GM19043 (cell line): ENCODE data around the gene DDX49.

ENCODE experiments used
- ATAC-seq: cut with Tn5 transposase; IDR thresholded peaks from one replicate; pipeline ENCODE4 v1.9.1; 2021; ENCODE audit warnings: low read depth; ENCODE audit not compliant: unreplicated experiment

Gene DDX49, protein sequence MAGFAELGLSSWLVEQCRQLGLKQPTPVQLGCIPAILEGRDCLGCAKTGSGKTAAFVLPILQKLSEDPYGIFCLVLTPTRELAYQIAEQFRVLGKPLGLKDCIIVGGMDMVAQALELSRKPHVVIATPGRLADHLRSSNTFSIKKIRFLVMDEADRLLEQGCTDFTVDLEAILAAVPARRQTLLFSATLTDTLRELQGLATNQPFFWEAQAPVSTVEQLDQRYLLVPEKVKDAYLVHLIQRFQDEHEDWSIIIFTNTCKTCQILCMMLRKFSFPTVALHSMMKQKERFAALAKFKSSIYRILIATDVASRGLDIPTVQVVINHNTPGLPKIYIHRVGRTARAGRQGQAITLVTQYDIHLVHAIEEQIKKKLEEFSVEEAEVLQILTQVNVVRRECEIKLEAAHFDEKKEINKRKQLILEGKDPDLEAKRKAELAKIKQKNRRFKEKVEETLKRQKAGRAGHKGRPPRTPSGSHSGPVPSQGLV

DNA sequence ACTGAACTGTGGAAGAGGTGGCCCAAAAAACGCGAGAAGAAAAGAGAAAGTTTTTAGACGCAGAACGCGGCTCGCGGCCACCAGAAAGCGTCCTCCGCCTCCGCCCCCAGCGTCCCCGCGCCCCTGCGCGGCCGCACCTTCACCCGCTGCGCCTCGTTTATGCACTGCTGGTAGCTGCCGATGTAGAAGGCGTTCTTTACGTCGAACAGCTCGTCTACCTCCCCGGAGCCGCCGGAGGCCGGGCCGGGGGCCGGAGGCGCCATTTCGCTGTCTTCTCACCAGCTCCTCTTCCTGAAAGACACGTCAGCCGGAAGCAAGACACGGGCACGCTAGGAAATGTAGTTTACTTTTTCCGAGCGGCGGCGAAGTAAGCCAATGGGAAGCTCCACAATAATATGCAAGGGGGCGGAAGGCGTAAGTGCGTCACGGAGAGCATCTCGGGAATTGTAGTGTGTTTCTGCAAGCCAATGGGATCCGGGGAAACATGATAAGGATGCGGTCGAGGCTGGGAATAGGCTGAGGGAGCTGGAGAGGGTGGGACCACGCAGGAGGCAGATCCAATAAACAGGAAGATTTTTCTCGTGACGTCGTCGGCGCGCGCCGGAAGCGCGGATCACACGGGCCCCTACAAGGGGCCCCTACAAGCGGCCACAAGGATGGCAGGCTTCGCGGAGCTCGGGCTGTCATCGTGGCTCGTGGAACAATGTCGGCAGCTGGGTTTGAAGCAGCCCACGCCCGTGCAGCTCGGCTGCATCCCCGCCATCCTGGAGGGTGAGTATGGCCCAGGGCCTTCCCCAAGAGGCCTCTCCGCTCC lies at the start of gene DDX49, which contains the start of gene COPE:
DDX49 (plus strand) TSS at position 630 of the 814 bp plus-strand sequence; CDS start at position 657, 27 bp downstream.
COPE (minus strand) TSS at position 302 of the 814 bp plus-strand sequence; CDS start at position 263, 39 bp downstream.
- ATAC-seq, result peak; percentile 78

DNA sequence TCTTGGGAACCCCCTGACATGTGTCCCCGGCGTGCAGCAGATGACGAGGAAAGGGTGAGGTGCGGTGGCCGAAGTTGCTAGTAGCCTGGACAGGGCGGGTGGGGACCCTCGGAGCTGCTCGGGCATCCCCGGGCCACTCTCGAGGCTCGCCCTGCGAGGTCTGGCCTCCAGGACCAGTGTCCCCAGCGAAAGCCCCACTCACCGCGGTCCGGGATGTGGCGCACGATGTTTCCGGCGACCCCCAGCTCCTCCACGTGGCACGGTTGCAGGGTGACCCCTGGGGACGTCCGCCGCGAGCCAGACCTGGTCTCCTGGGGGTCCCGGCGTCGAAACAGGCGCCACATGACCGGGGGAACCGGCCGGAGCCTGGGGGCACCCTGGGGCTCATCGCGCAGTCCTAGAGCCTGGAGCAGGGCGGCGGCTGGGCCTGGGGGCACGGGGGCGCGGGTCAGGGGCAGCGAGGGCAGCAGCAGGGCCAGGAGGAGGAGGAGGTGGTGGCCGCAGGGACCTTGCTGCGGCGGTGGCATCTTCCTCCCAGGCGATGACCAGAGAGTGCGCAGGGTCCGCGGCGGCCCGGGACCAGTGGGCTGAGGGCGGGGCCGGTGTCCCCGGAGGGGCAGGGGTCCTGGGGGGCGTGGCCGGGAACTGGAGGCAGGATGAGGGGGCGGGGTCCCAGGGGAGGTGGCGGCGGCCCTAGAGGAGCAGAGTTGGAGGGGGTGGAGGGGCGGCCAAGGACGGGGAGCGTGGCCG lies 49.6 kb upstream of the DDX49 start:
- ATAC-seq, result no peak

DNA sequence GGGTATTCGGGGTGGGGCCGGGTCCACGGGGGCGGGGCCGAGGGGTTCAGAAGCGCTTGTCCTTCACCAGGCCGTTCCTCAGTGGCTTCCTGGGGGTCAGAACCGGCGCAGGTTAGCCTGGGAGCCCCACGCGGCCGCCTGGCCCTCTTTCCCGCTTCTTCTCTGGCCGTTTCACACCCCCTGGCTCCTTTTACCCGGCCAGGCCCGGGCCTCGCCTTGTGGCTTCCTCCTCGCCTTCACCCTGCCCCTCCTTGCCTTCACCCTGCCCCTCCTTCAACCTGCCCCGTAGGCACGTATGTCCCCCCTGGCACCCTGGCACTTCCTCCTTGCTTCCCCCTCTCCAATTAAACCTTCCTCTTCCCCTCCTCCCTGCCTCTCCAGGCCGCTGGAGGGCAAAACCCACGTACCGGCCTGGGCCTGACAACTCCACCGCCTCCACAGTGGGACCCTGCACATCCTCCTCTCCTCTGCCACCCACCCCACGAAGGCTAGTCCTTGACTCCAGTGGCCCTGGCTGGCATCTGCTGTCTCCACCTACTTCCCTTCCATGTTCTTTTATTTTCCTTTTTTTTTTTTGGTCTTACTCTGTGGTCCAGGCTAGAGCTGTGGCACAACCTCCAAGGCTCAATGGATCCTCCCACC lies 48.9 kb upstream of the DDX49 start:
- no peak for ATAC-seq

DNA sequence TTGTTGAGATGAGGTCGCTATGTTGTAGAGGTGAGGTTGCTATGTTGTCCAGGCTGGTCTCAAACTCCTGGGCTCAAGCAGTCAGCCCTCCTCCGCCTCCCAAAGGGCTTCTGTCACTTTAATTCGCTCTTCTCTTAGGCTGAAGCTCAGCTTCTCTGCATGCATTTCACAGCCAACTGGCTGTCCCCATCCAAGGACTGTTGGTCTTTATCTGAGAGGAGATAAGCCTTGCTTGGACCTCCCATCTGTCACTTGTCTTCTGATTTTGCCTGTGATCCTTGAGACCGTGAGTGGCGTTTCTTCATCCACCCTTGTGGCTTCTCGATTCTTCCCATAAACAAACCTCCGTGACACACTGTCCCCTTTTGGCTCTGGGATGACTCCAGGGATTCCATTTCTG lies 48.0 kb upstream of the DDX49 start:
- no peak for ATAC-seq

DNA sequence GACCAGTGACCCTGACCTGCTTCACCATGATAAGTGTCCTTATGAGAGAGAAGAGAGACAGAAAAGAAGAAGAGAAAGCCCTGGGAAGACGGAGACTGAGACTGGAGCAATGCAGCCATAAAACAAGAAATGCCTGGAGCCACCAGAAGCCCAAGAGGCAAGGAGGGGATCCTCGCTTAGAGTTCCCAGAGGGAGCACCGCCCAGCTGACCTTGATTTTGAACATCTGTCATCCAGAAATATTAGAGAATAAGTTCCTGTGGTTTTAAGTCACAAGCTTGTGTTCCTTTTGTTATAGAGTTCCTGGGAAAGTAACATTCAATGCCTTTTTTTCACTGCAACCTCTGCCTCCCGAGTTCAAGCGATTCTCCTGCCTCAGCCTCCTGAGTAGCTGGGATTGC lies 43.8 kb upstream of the DDX49 start:
- ATAC-seq, result no peak

DNA sequence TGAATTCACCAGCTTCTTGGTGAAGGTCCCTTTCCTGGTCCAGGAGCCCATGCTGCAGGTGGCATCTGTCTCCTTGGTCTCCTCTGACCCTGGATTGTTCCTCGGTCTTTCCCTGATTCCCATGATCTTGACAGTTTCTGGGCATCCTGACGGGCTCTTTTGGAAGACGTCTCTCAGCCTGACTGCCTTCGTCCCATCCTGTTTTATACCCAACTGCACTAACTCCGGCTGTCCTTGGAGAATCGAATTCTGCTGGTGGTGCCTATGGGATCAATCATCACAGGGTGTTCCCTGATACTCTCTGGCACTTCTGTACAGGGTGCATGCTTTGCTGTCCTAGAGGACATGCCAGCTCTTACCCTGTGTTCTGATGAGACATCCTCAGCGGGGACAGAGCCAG lies 42.6 kb upstream of the DDX49 start:
- ATAC-seq, result no peak

DNA sequence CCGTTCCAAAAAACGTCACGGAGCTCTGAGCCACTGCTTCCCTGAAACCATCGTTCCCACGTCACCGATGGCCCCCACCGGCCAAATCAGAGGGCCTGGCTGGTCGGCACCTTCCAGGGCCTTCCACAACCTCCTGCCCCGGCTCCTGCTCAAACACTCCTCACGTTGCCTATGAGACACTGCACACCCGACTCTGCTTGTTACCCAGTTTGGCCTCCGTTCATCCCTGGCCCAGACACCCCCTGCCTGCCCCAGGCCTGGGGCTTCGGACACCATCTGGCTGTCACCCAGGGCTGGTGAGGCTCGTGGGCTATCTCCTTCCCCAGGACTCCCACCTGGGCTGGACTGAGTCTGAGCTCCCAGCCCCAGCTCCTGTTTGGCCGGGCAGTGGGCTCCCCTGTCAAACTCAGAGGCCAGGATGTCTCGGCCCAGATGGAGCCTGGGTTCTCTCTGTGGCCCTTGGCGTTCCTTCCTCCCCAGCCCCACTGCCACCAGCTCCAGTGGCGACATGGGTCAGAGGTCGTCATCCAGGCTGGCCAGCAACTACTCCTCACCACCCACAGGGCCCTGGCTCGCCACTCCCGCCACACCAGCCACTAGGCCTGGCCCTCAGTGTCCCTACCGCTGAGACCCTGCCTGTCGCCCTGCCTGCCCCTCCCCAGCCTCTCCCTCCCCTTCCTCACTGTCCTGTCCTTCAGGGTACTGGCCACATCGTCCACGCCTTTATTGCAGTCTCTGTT lies 41.3 kb upstream of the DDX49 start:
- ATAC-seq, result no peak

DNA sequence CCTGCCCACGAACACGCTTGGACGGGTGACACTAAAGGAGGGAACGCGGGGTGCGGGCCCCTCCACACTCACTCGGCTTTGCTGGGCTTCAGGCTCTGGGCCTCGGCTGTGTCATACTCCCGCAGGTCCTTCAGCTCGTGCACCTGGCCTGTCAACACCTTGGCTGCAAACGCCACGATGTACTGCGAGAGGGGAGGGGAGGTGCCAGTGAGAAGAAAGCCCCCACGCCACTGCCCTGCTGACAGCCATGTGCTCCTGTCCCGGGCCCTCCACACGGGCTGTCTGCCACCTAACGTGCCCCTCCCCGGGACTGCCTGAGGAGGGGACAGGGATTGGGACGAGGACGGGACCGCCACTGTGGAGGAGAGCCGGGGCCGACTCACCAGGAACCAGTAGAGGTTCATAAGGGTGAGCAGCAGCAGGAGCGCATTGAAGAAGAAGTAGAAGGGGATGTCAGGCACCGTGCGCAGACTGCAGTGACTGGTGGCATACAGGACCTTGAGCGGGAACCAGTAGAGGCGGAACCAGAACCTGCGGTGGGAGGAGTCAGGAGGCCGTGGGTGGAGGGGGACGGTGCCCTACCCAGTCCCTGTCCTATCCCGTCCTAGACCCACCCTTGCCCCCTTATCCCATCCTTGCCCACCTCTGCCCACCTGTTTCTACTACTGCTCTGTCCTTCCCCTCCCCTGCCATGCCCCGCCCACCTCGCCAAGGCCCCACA lies 40.5 kb upstream of the DDX49 start:
- ATAC-seq, result no peak

DNA sequence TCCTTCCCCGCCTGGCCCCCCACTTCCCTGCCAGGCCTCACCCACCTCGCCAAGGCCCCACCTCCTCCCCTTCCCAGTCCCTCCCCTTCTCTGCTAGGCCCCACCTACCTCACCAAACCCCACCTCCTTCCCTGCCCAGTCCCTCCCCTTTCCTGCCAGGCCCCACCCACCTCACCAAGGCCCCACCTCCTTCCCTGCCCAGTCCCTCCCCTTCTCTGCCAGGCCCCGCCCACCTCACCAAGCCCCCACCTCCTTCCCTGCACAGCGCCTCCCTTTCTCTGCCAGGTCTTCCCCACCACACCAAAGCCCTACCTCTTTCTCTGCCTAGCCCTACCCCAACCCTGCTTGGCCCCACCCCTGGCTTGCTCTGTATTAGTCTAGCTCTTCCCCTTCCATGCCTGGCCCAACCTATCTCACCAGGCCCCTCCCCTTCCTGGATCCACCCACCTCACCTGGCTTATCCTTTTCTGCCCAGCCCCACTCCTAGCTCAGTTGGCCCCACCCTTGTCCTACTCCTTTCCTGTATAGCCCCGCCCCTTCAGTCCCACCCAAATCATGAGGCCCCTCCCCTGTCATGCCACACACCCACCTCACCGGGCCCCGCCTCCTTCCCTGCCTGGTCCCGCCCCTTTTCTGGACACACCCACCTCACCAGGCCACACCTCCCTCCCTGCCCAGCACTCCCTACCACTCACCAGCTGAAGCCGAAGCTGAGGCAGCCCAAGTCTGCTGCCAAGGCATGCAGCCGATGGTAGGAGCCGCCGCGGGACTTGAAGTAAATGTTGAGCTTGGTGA lies 39.7 kb upstream of the DDX49 start:
- no peak for ATAC-seq

DNA sequence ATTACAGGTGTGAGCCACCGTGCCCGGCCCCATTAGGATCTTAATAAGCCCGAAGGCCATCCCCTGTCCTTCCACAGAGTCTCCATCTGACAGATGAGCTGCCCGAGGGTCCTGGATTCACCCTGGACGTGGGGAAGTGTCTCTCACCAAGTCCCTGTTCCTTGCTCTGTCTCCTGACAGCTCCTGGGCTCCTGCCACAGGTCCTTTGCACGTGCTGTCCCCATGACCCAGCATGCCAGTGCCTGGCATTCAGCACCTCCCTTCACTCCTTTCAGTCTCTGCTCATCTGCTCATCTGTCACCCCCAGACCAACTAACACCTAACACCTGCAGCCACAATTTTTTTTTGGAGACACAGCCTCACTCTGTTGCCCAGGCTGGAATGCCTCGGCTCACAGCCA lies 38.0 kb upstream of the DDX49 start:
- no peak for ATAC-seq

DNA sequence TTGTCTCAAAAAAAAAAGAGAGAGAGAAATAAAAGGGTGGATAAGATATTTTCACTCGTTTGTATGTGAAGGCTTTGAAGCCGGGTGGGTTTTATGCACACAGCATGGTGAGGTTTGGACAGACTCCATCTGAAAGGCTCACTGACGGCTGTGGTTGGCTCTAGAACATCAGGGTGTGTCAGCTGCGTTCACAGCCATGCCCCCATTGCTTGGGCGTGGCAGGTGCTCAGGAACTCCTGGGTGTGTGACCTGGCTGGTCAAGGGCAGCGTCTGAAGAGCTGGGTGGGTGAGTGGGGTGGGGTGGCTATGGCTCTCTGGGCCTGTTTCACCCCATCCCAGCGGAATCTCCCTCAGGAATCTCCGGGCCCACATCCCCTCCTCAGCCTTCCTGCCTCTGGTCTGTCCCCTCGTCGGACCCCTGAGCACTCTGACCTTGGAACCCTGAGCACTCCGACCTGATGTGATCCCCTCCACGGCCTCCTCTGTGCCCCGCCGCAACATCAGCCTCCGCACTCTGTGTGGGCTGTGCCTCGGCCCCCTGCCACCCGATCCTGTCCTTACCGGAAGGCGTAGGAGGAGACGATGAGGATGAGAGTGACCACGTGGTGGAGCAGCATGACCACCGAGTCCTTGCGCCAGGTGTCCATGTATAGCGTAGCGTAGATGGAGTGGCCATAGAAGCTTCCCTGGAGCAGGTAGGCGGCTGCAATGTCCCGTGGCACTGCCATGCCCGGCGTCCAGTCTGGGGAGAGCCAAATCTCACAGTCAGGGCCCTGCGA lies 35.8 kb upstream of the DDX49 start:
- no peak for ATAC-seq

DNA sequence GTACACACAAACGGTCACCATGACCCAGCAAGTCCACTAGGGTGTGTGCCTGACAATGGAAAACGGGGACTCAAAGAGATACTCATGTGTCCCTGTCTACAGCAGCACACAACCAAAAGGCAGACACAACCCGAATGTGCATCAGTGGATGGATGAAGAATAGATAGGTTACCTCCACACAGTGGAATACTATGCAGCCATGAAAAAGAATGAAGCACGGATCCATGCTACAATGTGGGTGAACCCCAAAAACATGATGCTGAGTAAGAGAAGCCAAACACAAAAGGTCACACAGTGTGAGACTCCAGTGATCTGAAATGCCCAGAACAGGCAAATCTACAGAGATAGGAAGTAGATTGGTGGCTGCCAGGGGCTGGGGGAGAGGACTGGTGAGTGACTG lies 32.5 kb upstream of the DDX49 start:
- no peak for ATAC-seq

DNA sequence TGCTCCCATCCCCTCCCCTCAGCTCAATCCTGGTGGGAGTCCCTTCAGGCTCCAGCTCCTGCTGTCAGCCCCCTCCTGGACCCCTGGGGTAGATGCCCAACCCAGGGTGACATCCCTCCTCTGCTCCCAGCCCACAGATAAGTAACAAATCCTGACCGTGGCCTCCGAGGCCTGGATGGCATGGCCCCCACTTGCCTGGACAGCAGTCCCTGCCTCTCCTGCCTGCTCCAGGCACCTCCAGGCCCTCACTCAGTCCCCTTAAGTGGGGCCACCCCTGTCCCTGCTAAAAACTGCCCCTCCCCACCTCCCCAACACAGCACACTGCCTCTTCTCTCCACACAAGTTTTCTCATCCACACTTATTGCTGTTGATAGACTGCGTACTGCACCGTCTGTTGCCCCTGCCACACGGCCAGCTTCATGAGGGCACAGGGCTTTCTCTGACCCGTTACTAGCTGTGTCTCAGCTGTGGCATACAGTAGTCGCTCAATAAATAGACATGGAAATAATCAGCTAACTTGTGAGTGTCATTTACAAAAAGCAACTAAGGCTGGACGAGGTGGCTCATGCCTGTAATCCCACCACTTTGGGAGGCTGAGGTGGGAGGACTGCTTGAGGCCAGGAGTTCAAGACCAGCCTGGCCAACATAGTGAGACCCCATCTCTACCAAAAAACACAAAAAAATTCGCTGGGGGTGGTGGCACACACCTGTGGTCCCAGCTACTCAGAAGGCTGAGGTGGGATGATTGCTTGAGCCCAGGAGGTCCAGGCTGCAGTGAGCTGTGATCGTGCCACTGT lies 29.4 kb upstream of the DDX49 start:
- ATAC-seq, result no peak

DNA sequence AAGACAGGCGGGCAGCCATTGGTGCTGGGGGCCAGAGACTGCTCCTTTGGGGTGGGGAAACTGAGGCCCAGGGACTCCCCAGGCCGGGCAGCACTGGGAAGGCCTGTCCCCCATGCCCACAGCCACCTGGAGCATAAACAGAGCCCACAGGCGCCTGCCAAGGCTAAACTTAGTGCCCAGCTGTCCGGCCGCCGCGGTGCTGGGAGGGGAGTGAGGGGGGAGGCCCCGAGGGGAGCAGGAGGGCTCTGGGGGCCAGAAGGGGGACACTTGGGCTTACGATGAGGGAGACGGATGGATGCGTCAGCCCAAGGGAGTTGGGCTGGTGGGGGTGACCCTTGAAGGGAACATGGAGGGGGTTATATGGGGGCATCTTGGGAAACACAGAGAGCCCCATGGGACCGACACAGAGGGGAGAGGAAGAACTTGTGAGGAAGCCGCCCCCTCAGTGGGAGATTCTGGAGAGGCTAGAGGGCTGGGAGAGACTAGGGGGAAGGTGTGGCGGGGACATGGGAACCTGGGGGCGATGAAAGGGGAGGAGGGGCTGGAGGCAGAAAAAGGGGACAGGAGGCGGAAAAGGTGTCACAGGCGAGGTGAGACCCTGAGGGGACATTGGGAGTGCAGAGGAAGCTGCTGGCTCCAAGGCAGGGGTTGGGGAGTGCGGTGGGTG lies 25.8 kb upstream of the DDX49 start:
- no peak for ATAC-seq

DNA sequence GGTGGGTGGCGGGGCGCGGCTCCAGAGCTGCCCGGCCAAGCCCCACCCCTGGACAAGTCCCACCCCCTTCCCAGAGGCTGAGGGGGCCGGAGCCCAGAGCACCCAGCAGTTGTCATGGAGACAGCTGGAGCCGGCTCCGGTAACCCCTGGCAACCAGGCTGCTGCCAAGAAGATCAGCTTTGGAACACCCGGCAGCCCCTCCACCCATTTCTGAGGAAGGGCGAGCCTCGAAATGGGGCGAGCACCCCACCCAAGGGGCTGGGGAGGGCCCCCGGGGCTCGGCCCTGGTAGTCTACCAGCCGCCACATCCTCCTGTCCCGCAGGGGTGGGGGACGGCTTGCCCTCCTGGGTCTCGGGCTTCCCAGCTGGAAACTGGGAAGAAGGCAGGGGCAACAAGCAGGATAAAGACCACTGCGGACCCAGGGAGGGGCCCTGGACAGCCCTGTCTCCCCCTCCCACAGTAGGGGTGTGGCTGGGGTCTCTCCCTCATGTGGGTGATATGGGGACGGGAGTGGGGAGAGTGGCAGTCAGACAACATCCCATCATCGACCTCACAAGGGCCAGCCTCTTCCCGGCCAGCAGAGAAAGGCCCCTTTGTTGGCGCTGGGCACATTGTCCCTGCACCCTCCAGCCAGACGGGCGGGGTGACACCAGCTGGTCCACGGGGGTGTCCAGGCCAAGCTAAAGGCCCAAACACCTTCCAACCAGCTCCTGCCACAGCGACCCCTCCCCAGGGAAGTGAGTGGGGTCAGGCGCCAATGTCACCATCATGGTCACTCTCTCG lies 25.1 kb upstream of the DDX49 start:
- no peak for ATAC-seq
